HG02798 (cell line): Measurements from ENCODE around the gene HPCA.

Source experiments
- ATAC-seq: cut with Tn5 transposase; IDR thresholded peaks from one replicate; pipeline ENCODE4 v1.9.1; 2021; ENCODE audit warnings: mild to moderate bottlenecking; ENCODE audit not compliant: unreplicated experiment, poor library complexity

Gene HPCA

GRCh38 chr1:32928285-32928684, 42.0 kb downstream of the HPCA start:
- ATAC-seq = no peak

- ATAC-seq = no peak
Observed at GRCh38 chr1:32928715-32929114, 42.4 kb downstream of the HPCA start.

- ATAC-seq = no peak
Observed at GRCh38 chr1:32929366-32929765, 43.1 kb downstream of the HPCA start.

GRCh38 chr1:32931760-32932159, 45.5 kb downstream of the HPCA start:
- no peak for ATAC-seq

GRCh38 chr1:32933742-32934322, 47.5 kb downstream of the HPCA start:
- ATAC-seq = no peak

GRCh38 chr1:32934535-32934934, 48.2 kb downstream of the HPCA start:
- ATAC-seq = no peak

GRCh38 chr1:32937061-32937460, 50.8 kb downstream of the HPCA start:
- no peak for ATAC-seq

GRCh38 chr1:32939655-32940371, 53.5 kb downstream of the HPCA start:
- no peak for ATAC-seq

- ATAC-seq = no peak
Observed at GRCh38 chr1:32944180-32944579, 57.9 kb downstream of the HPCA start.
